NCI-H2227 treated with DMSO at 0.1 percent for 48 hours (cell line): ENCODE data around the gene CTIF.
A peak's percentile ranks its signal among the peaks of the same experiment; 100 is the strongest.

Source experiments
- DNase-seq: peaks from one replicate; lab custom pipeline; 2025; lab: John Stamatoyannopoulos, UW

Gene CTIF

GRCh38 chr18:48533340-48534070, 5.3 kb upstream of the CTIF start:
- DNase-seq = no peak

GRCh38 chr18:48534364-48534763, 4.5 kb upstream of the CTIF start:
- no peak for DNase-seq

GRCh38 chr18:48535956-48536355, 2.9 kb upstream of the CTIF start:
- DNase-seq = no peak

- DNase-seq = no peak
Observed at GRCh38 chr18:48536516-48536915, 2.3 kb upstream of the CTIF start.

GRCh38 chr18:48539406-48540250, 797 bp downstream of the CTIF start:
- DNase-seq = no peak

- peak; percentile 38 for DNase-seq
Observed at GRCh38 chr18:48540251-48541025, 1.6 kb downstream of the CTIF start.

GRCh38 chr18:48541026-48541746, 2.4 kb downstream of the CTIF start:
- peak; percentile 64 for DNase-seq

- DNase-seq = no peak
Observed at GRCh38 chr18:48541747-48542400, 3.0 kb downstream of the CTIF start.

GRCh38 chr18:48542513-48543181, 3.8 kb downstream of the CTIF start:
- no peak for DNase-seq

GRCh38 chr18:48543228-48543627, 4.4 kb downstream of the CTIF start:
- no peak for DNase-seq

- DNase-seq = no peak
Observed at GRCh38 chr18:48544116-48544515, 5.3 kb downstream of the CTIF start.

- no peak for DNase-seq
Observed at GRCh38 chr18:48544661-48545415, 6.0 kb downstream of the CTIF start.

GRCh38 chr18:48545757-48546321, 7.0 kb downstream of the CTIF start:
- peak; percentile 39 for DNase-seq

- no peak for DNase-seq
Observed at GRCh38 chr18:48546396-48546795, 7.6 kb downstream of the CTIF start.

GRCh38 chr18:48547531-48547981, 8.7 kb downstream of the CTIF start:
- no peak for DNase-seq

- no peak for DNase-seq
Observed at GRCh38 chr18:48548011-48548771, 9.4 kb downstream of the CTIF start.

- no peak for DNase-seq
Observed at GRCh38 chr18:48548921-48549320, 10.1 kb downstream of the CTIF start.

- no peak for DNase-seq
Observed at GRCh38 chr18:48550101-48550729, 11.4 kb downstream of the CTIF start.
